Upper lobe of right lung (tissue), 1 donor: ENCODE measurements around the gene DVL3. TPM values are rescaled to one million over a fixed set of nuclear protein-coding genes. Genes with fewer than 3 reads are reported as not detected.

ENCODE experiments used
- ATAC-seq: fragments of 200-7000 bp; cut with Tn5 transposase; one replicate; pipeline ENCODE4 v1.9.1; 2020; ENCODE audit warnings: mild to moderate bottlenecking, moderate library complexity
- DNase-seq: peaks from one replicate; pipeline ENCODE4 v3.0.0-alpha.2; 2020
- H3K27ac ChIP-seq: fragments of 200-600 bp; one replicate; pipeline ENCODE4 v1.8.0; 2022
- H3K27me3 ChIP-seq: fragments of 200-600 bp; one replicate; pipeline ENCODE4 v1.8.0; 2022; ENCODE audit warnings: mild to moderate bottlenecking
- H3K36me3 ChIP-seq: fragments of 200-600 bp; one replicate; pipeline ENCODE4 v1.8.0; 2022
- H3K4me1 ChIP-seq: fragments of 200-600 bp; one replicate; pipeline ENCODE4 v1.8.0; 2022
- H3K4me3 ChIP-seq: fragments of 200-600 bp; one replicate; pipeline ENCODE4 v1.8.0; 2022; ENCODE audit warnings: mild to moderate bottlenecking
- H3K9me3 ChIP-seq: fragments of 200-600 bp; one replicate; pipeline ENCODE4 v1.8.0; 2022
- intact Hi-C: fragments of 100-400 bp; cut with DNase I; formaldehyde crosslinking; loops from one replicate; pipeline ENCODE4 v1.11.0; 2022
- total RNA-seq: library from RNA; stranded (reverse); fragmentation: NEBNext Ultra II Directional; extraction: Animal tissue kit (Norgen Biotek cat#: 25700); gene quantifications from one replicate; pipeline ENCODE4 v1.2.1, GENCODE V29; 2021
- TF ChIP-seq, protein P1 (sequence below): fragments of 200-600 bp; IDR thresholded peaks from one replicate; pipeline ENCODE4 v1.8.0; 2022; ENCODE audit warnings: antibody characterized with exemption
- donor health status: DM: no; HTN: yes; CAD: no; lungs with severe emphysema.

Gene DVL3
- total RNA-seq, 1 donor from 2014 or later = 54.1 TPM

DNA sequence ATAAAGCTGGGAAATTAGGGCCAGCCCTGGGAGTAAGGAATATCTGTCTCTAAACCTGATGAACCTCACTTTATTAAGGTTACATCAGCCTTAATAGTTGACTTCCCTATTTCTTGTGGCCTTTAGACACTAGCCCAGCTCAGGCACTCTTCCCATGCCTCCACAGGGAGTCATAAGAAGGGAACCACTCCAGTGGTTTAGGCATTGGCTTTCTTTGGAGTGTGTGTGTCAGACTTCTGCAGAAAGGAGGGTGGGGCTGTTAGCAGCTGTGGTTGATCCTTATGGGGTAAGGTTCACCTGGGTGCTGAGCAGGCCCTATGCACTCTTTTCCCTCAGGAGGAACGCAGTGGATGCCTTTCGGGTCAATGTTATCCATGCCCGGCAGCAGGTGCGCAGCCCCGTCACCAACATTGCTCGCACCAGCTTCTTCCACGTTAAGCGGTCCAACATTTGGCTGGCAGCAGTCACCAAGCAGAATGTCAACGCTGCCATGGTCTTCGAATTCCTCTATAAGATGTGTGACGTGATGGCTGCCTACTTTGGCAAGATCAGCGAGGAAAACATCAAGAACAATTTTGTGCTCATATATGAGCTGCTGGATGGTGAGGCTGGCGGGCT, 23.5 kb downstream of the DVL3 start:
- H3K9me3 ChIP-seq = no peaks in the 10 kb centered on the region
- intact Hi-C loops = no loop called here
- peaks cover 38% of the 10 kb centered on the region for H3K4me1 ChIP-seq
- H3K36me3 ChIP-seq = peaks cover 68% of the 10 kb centered on the region
- TF ChIP-seq, protein P1, sequence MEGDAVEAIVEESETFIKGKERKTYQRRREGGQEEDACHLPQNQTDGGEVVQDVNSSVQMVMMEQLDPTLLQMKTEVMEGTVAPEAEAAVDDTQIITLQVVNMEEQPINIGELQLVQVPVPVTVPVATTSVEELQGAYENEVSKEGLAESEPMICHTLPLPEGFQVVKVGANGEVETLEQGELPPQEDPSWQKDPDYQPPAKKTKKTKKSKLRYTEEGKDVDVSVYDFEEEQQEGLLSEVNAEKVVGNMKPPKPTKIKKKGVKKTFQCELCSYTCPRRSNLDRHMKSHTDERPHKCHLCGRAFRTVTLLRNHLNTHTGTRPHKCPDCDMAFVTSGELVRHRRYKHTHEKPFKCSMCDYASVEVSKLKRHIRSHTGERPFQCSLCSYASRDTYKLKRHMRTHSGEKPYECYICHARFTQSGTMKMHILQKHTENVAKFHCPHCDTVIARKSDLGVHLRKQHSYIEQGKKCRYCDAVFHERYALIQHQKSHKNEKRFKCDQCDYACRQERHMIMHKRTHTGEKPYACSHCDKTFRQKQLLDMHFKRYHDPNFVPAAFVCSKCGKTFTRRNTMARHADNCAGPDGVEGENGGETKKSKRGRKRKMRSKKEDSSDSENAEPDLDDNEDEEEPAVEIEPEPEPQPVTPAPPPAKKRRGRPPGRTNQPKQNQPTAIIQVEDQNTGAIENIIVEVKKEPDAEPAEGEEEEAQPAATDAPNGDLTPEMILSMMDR = no peak
- ATAC-seq = peak; percentile 4
- no peak overlapping the region for H3K4me3 ChIP-seq
- no peak overlapping the region for H3K27ac ChIP-seq
- H3K27me3 ChIP-seq = no peaks in the 10 kb centered on the region
- no peak for DNase-seq

DNA sequence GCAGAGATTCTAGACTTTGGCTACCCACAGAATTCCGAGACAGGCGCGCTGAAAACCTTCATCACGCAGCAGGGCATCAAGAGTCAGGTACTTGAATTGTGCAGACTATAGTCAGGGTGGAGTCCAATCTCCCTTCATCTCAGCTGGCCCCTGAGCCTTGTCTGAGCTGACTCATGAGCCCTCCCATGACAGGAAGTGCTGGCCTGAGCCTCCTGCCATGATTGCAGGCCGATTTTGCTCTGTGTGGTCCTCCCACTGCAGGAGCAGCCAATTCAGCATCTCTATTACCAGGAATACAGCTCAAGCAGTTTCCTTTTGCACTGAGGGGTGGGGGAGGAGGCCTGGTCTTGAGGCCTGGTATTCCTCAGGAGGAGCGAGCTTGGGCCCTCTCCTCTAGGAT, 25.0 kb downstream of the DVL3 start:
- Histone ChIP-seq H3K27ac (no peak overlapping the region), H3K9me3 (no peaks in the 10 kb centered on the region), H3K27me3 (no peaks in the 10 kb centered on the region), H3K36me3 (peaks cover 77% of the 10 kb centered on the region), H3K4me3 (no peak overlapping the region), H3K4me1 (peaks cover 35% of the 10 kb centered on the region)
- intact Hi-C loops = no loop called here
- DNase-seq (no peak), ATAC-seq (no peak)
- TF ChIP-seq, protein P1 = no peak

DNA sequence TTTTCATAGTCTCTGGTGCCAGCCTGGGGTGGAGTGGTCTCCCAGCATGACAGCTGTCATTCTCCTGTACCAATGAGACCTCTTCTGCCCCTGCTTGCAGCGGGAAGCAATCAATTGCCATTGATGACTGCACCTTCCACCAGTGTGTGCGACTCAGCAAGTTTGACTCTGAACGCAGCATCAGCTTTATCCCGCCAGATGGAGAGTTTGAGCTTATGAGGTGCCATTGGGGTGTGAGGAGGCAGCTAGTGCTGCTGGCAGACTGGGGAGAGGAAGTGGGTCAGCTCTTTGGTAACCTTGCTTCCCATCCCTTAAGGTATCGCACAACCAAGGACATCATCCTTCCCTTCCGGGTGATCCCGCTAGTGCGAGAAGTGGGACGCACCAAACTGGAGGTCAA, 26.4 kb downstream of the DVL3 start:
- Histone ChIP-seq H3K4me1 (peaks cover 31% of the 10 kb centered on the region), H3K4me3 (no peak overlapping the region), H3K27me3 (no peaks in the 10 kb centered on the region), H3K9me3 (no peaks in the 10 kb centered on the region), H3K27ac (no peak overlapping the region), H3K36me3 (peaks cover 77% of the 10 kb centered on the region)
- DNase-seq = no peak
- TF ChIP-seq, protein P1 = no peak
- ATAC-seq = no peak
- intact Hi-C loops = no loop called here

DNA sequence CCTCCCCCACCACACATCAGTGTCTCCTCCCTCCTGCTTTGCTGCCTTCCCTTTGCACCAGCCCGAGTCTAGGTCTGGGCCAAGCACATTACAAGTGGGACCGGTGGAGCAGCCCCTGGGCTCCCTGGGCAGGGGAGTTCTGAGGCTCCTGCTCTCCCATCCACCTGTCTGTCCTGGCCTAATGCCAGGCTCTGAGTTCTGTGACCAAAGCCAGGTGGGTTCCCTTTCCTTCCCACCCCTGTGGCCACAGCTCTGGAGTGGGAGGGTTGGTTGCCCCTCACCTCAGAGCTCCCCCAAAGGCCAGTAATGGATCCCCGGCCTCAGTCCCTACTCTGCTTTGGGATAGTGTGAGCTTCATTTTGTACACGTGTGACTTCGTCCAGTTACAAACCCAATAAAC, 28.5 kb downstream of the DVL3 start:
- peaks cover 22% of the 10 kb centered on the region for H3K4me1 ChIP-seq
- DNase-seq (no peak), ATAC-seq (no peak)
- TF ChIP-seq, protein P1 = no peak
- H3K9me3 ChIP-seq = no peaks in the 10 kb centered on the region
- no peak overlapping the region for H3K4me3 ChIP-seq
- no peaks in the 10 kb centered on the region for H3K27me3 ChIP-seq
- H3K36me3 ChIP-seq = peaks cover 66% of the 10 kb centered on the region
- H3K27ac ChIP-seq = no peak overlapping the region
- intact Hi-C loops = no loop called here

- Histone ChIP-seq H3K4me1 (peaks cover 19% of the 10 kb centered on the region), H3K9me3 (no peaks in the 10 kb centered on the region), H3K36me3 (peaks cover 66% of the 10 kb centered on the region), H3K27me3 (no peaks in the 10 kb centered on the region), H3K27ac (peak overlapping the region; percentile 80), H3K4me3 (no peak overlapping the region)
- DNase-seq (no peak), ATAC-seq (no peak)
- TF ChIP-seq, protein P1 = no peak
- intact Hi-C loops = no loop called here
Measured at GRCh38 chr3:184184546-184185230, 29.5 kb downstream of the DVL3 start.
